DND-41 (cell line): Measurements from ENCODE around the gene ABCA8.
"Not testable (repeated sequence)": the region's sequence is repeated elsewhere in the genome, so short reads cannot be mapped to it uniquely, and the experiment has no call there.

Source experiments
- EZH2 ChIP-seq: IDR thresholded peaks from 3 replicates; pipeline ENCODE4 v1.6.1; 2012; ENCODE audit warnings: borderline replicate concordance, low read depth, mild to moderate bottlenecking, moderate library complexity, low read length, inconsistent platforms; ENCODE audit not compliant: severe bottlenecking
- TF ChIP-seq, protein P1 (sequence below): IDR thresholded peaks from 2 replicates; pipeline ENCODE4 v1.5.1; 2012; ENCODE audit warnings: borderline replicate concordance, low read length, moderate library complexity, mild to moderate bottlenecking; ENCODE audit not compliant: poor library complexity, severe bottlenecking; ENCODE audit errors: extremely low read depth

DNA sequence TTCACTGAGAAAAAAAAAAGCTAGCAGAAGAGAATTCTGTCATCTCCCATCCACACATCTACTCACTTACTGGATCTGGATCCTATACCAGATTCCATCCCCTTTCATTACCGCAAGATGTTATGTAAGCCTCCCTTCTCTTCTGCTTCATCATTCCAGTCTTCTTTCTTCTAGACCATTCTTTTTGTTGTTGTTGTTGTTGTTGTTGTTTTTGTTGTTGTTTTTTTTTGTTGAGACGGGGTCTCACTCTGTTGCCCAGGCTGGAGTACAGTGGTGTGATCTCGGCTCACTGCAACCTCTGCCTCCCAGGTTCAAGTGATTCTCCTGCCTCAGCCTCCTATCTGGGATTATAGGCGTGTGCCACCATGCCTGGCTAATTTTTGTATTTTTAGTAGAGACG lies 131.0 kb downstream of the ABCA8 start:
- TF ChIP-seq, protein P1, sequence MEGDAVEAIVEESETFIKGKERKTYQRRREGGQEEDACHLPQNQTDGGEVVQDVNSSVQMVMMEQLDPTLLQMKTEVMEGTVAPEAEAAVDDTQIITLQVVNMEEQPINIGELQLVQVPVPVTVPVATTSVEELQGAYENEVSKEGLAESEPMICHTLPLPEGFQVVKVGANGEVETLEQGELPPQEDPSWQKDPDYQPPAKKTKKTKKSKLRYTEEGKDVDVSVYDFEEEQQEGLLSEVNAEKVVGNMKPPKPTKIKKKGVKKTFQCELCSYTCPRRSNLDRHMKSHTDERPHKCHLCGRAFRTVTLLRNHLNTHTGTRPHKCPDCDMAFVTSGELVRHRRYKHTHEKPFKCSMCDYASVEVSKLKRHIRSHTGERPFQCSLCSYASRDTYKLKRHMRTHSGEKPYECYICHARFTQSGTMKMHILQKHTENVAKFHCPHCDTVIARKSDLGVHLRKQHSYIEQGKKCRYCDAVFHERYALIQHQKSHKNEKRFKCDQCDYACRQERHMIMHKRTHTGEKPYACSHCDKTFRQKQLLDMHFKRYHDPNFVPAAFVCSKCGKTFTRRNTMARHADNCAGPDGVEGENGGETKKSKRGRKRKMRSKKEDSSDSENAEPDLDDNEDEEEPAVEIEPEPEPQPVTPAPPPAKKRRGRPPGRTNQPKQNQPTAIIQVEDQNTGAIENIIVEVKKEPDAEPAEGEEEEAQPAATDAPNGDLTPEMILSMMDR = not testable (repeated sequence)
- TF ChIP-seq EZH2 = not testable (repeated sequence)
